Hepatocyte (in vitro differentiated cells): ENCODE data around the gene ARHGAP9.

Experiments used
- CTCF ChIP-seq: fragments of 200-600 bp; sonication (generic); IDR thresholded peaks from 2 replicates; pipeline ENCODE4 v1.5.1; 2016; ENCODE audit warnings: antibody characterized with exemption, mild to moderate bottlenecking; ENCODE audit not compliant: poor library complexity
- EZH2 ChIP-seq: fragments of 200-600 bp; sonication (generic); IDR thresholded peaks from 2 replicates; pipeline ENCODE4 v1.6.1; 2016; ENCODE audit warnings: antibody characterized with exemption, mild to moderate bottlenecking, borderline replicate concordance

- TF ChIP-seq CTCF (no peak), EZH2 (no peak)
Observed at GRCh38 chr12:57448669-57449068, 31.0 kb downstream of the ARHGAP9 start.
